Hematopoietic multipotent progenitor cell treated with erythropoietin and hydrocortisone succinate and interleukin-3 and kit ligand, for 17 days (in vitro differentiated cells): ENCODE data around the gene HPD.
"Not testable (repeated sequence)": the region's sequence is repeated elsewhere in the genome, so short reads cannot be mapped to it uniquely, and the experiment has no call there.

Source experiments
- DNase-seq: peaks from one replicate; pipeline ENCODE4 v3.0.0-alpha.2; 2015; ENCODE audit warnings: low spot score

HPD gene

DNA sequence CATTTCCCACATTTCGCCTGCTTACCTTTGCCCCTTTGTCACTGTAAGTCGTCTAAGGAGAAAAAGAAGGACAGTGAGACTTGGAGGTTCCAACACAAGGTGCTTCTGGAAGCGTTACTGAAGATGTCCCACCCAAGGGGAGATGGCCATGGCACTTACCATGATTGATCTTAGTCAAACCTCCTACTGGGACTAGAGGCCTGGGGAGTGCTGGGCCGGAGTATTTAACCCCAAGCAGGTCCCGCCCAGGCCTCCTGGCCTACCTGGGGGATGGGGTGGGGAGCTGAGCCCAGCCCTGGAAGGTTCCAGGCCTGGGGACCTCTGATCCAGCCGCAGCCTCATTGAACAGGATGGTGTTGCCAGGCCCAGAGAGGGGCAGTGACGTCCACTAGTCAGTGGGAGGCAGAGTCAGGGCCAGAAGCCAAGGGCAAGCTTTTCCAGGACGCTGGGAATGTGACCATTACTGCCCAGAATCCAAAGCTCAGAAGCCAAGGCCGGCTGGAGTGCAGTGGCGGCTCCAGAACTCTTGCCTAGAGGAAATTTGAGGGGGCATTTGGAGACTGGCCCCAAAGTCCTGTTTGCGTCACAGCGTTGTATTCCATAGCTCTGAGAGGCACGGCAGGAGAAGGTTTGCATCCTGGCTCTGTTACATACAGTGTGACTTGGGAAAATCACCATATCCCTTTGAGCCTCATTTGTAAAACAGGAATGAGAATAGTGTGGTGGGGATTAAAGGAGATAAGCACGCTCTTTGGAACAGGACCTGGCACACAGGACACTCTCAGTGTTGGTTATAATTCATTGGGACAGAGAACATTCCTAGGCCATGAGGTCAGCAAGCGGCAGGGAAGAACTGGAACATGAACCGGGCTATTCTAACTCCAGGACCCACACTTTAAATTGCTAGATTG, at the start of gene HPD:
Gene HPD (minus strand): TSS at position 198 of the 911 bp plus-strand sequence. CDS start 36 bp downstream, at position 162.
- DNase-seq, result no peak

GRCh38 chr12:121905746-121906145, 47.1 kb upstream of the HPD start:
- no peak for DNase-seq

DNA sequence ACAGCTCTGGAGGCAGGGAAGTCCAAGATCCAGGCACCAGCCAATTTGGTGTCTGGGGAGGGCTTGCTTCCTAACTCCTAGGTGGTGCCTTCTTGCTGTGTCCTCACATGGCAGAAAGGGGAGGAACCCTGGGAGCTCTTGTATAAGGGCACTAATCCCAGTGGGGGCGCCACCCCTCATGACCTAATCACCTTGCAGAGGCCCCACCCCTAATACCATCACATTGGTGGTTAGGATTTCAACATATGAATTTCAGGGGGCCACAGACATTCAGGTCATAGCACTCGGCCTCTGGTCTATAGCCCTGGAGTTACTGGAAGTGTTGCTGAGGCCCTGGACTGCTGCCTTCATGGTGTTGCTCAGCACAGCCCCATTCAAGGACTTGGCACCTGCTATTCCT, 44.5 kb upstream of the HPD start:
- DNase-seq, result no peak

DNA sequence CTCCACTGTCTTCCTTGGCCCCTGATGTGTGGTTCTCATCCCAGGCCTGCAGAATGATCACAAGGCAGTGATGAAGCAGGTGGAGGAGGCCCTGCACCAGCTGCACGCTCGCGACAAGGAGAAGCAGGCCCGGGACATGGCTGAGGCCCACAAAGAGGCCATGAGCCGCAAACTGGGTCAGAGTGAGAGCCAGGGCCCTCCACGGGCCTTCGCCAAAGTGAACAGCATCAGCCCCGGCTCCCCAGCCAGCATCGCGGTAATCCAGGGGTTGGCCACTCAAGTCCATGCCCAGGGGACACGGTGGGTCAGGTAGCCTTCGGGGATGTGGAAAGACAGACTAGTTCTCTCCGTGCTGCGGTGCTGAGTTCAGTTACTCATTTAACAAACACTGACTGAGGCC, 40.9 kb upstream of the HPD start:
- no peak for DNase-seq

GRCh38 chr12:121898287-121898686, 39.6 kb upstream of the HPD start:
- DNase-seq, result no peak

DNA sequence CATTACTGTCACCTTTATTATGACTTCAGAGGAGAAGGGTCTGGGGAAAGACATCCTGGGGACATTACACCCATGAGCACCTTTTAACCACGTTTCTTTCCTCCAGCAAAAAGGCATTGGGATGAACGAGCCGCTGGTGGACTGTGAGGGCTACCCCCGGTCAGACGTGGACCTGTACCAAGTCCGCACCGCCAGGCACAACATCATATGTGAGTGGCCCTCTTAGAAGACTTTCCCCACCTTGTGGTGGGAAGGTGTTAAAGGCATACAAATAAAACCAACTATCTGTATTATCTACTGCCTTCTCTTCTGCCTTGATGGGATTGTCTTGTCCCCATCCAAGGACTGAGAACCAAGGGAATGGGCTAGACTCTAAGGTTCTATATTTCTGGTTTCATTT, 36.0 kb upstream of the HPD start:
- no peak for DNase-seq

GRCh38 chr12:121893961-121894460, 35.4 kb upstream of the HPD start:
- DNase-seq, result no peak

GRCh38 chr12:121892673-121893561, 34.3 kb upstream of the HPD start:
- DNase-seq, result peak; percentile 50

DNA sequence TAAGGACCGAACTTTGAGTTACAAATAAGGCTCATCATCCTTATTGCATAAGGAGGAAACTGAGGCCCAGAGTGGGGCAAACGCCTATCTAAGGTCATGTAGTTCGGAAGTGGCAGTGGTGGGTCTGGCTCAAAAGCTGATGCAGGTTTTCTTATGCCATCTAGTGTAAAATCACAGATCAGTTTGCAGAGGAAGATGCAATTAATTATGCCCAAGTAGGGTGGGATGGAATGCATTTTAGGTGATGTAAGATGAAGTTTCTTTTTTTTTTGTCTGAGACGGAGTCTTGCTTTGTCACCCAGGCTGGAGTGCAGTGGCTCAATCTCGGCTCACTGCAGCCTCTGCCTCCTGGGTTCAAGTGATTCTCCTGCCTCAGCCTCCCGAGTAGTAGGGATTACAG, 31.0 kb upstream of the HPD start:
- DNase-seq, result not testable (repeated sequence)

DNA sequence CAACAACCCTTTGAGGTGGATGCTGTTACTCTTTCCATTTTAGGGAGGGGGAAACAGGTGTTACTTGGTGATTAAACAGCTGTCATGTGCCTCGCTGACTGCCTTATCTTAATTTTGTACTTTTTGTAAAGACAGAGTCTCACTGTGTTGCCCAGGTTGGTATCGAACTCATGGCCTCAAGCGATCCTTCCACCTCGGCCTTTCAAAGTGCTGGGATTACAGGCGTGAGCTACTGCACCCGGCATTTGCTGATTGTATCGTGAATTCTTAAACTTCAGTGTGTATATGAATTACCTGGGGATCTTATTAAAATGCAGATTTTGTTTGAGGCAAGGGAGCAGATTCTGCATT, 30.6 kb upstream of the HPD start:
- no peak for DNase-seq

DNA sequence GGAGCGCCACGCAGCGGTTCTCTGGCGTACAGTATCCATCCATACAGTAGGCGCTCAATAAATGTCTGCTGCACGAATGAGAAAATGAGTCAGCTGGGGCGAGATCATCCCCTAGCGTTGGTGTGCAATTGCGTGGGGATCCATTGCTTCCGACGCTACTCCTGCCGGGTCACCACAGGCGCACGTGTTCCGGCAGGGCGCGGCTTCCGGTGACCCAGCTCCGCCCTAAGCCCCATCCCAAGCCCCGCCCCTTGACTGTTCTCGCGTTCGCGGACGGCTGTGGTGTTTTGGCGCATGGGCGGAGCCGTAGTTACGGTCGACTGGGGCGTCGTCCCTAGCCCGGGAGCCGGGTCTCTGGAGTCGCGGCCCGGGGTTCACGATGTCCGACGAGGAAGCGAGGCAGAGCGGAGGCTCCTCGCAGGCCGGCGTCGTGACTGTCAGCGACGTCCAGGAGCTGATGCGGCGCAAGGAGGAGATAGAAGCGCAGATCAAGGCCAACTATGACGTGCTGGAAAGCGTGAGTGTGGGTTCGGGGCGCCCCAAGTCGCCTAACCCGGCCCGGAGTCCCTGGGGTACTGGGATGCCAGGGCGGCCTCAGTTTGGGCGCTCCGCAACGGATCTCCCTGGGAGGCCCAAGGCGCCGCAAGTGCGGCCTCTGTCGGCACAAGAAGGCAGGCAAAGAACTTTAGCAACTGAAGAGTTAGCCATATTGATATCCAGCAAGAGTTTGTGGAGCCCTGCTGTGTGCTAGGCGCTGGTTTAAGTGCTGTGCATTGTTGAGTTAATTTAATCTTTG, 30.0 kb upstream of the HPD start, which contains the start of gene PSMD9:
Gene PSMD9 (plus strand): TSS at position 313 of the 796 bp plus-strand sequence. CDS start 67 bp downstream, at position 380.
- DNase-seq, result peak; percentile 98

- DNase-seq, result no peak
Observed at GRCh38 chr12:121888083-121888477, 29.4 kb upstream of the HPD start.

DNA sequence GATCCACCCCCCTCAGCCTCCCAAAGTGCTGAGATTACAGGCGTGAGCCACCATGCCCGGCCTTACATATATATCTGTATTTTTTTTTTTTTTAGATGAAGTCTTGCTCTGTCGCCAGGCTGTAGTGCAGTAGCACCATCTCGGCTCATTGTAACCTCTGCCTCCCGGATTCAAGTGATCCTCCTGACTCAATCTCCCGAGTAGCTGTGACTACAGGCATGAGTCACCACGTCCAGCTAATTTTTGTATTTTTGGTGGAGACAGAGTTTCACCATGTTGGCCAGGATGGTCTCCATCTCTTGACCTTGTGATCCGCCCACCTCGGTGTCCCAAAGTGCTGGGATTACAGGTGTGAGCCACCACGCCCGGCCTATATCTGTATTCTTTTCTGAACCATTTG, 26.5 kb upstream of the HPD start:
- not testable (repeated sequence) for DNase-seq

DNA sequence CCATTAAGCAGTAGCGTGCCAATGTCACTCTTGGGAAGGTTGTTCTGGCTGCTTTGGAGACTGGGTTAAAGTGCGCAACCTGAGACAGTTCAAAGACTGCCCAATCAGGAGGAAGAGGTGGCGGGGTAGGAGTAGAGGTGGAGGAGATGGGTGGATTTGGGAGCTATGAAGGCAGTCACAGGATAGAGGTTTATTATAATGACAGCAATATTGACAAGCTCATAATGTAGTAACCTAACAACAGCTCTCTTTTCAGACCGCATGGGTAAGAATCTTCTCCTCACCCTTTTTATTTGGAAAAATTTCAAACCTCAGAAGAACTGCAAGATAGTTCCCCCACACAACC, 24.6 kb upstream of the HPD start:
- no peak for DNase-seq

GRCh38 chr12:121876080-121876447, 17.4 kb upstream of the HPD start:
- not testable (repeated sequence) for DNase-seq

GRCh38 chr12:121875582-121875981, 16.9 kb upstream of the HPD start:
- no peak for DNase-seq

- DNase-seq, result no peak
Observed at GRCh38 chr12:121874071-121874470, 15.4 kb upstream of the HPD start.

GRCh38 chr12:121873216-121873569, 14.5 kb upstream of the HPD start:
- DNase-seq, result no peak

DNA sequence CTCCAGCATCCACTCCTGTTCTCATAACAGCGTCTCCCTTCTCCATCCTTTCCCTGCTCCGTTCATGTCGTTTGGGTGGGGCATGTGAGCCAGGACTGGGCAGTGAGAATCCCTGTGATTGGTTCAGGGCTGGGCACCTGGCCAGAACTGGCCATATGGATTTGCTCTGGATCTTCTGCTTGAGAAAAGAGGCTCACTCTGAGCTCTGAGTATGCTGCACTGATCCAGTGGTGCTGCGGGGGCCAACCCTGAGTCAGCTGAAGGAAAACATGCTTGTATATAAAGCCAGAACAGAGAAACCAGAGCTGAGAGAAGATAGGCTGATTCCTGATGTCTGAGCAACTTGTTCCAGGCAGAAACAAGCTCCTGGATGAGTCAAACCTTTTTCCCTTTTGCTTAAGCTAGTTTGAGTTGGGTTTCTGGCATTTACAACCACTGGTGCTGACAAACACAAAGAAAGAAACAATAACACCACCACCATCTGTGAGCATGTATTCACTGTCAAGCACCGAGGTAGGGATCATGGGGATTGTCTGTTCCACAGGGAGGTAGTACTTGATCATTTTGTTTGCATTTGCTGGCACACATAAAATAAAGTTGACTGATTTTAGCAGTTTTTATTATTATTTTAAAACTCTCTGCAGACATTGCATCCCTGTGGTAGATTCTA, 14.0 kb upstream of the HPD start:
- peak; percentile 40 for DNase-seq

- peak; percentile 88 for DNase-seq
Observed at GRCh38 chr12:121871467-121871866, 12.8 kb upstream of the HPD start.

DNA sequence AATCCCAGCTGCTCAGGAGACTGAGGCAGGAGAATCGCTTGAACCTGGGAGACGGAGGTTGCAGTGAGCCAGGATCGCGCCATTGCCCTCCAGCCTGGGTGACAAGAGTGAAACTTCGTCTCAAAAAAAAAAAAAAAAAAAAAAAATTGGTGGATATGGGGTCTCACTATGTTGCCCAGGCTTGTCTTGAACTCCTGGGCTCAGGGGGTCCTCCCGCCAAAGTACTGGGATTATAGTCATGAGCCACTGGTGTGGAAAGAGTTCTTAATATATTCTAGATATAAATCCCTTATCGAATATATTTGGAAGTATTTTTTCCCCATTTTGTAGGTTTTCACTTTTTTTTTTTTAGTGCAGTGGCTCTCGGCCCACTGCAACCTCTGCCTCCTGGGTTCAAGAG, 10.6 kb upstream of the HPD start:
- DNase-seq, result not testable (repeated sequence)

GRCh38 chr12:121866331-121866730, 7.7 kb upstream of the HPD start:
- no peak for DNase-seq
